ENCODE results near the gene ZDHHC6. TPM values are rescaled to one million over a fixed set of nuclear protein-coding genes. Genes with fewer than 3 reads are reported as not detected.
A peak's percentile ranks its signal among the peaks of the same experiment; 100 is the strongest.

Gene ZDHHC6
- total and polyA plus RNA-seq, 12 donors = 10.8 to 51.9 (median 27.8) TPM

DNA sequence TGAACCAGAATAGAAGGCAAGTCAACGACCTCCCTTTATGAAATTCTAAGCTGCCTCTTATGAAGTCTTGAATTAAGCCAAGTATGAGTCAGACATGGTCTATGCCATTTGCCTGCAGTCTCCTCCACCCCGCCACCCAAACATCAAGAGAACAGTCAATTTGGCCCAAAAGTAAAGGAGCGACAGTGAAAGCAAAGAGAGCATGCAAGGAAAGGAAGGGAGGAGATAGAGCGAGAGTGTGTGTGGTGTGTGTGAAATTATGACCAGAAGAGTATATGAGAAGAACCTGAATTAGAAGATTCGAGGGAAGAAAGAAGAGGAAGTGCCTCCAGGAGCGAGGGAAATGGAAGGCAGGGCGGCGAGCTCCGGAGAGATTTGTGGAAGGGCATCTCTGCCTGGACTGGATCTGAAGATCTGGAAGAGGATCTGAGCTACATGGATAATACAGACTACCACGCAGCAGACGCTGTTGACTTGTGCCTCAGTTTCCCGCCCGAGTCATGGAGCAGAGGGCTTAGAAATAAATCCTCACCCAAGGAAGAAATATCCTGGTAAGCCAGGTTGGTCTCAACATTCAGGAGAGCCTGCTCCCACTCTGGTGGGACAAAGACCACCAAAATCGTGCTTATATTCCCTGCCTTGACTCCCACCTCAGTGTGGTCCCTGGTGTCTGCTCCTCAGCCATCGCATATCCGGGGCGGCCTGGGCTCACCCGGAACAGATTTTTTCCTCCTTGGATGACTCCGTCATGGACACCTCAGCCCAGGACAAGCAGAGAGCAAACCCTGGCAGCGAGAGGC is 459 bp downstream of the ZDHHC6 start:
- DNase-seq = peak in 3 of 7 donors; percentile 10 to 27 (median 13)
- peak overlapping the region; percentile 64 to 94 (median 89) for H3K4me3 ChIP-seq
- no peak for TF ChIP-seq CTCF (IDR thresholded peaks at IDR 0.05)
- no peak for TF ChIP-seq POLR2A (IDR thresholded peaks at IDR 0.05)
- H3K4me1 ChIP-seq (replicated peaks in 1 of 2) = peaks cover 11 to 30% of the 10 kb centered on the region in 2 donors
- H3K9me3 ChIP-seq (replicated peaks in 1 of 3) = no peaks in the 10 kb centered on the region
- H3K27ac ChIP-seq = peak overlapping the region; percentile 55 to 92 (median 87)
- no peaks in the 10 kb centered on the region for H3K27me3 ChIP-seq
- 3 to 5% (median 4%) methylated on average over 19 to 20 of the region's 20 CpGs for WGBS, 4 donors
- intact Hi-C loops (cut with DNase I) = loop anchor here in 1 of 2 donors (10.0 kb wide), 1 partner anchor 301 kb away; no protein-coding TSS in a partner anchor
- H3K36me3 ChIP-seq (replicated peaks in 1 of 2) = peaks cover 0 to 12% of the 10 kb centered on the region in 2 donors

DNA sequence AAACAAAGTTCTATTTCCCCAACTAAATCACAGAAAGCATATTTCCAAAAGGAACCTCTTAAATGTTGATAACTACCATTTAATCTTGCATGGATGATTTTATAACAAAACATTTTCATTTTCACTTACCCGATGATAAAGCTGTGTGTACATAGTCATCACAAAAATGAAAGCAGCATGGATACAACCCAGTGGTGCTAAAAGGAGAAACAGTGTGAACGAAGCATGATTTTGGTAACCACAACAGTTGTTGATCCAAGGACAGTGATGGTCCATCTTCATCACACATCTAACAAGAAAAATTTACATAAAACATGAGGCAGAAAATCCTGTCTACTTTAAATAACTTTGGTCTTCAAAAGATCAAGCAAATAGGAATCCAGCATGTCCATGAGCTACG is 4.7 kb downstream of the ZDHHC6 start:
- DNase-seq = no peak
- 53 to 85% (median 69%) methylated on average over 3 of the region's 3 CpGs for WGBS, 4 donors
- TF ChIP-seq CTCF (IDR thresholded peaks at IDR 0.05) (no peak), POLR2A (IDR thresholded peaks at IDR 0.05) (no peak)
- peaks cover 5 to 14% of the 10 kb centered on the region in 2 donors for H3K4me1 ChIP-seq (replicated peaks in 1 of 2)
- no peak overlapping the region for H3K4me3 ChIP-seq
- H3K9me3 ChIP-seq (replicated peaks in 1 of 3) = no peaks in the 10 kb centered on the region
- H3K27me3 ChIP-seq = no peaks in the 10 kb centered on the region
- intact Hi-C loops (cut with DNase I) = loop anchor here in 1 of 2 donors (10.0 kb wide), 1 partner anchor 297 kb away; no protein-coding TSS in a partner anchor
- H3K27ac ChIP-seq = no peak overlapping the region
- peaks cover 0 to 26% of the 10 kb centered on the region in 2 donors for H3K36me3 ChIP-seq (replicated peaks in 1 of 2)

DNA sequence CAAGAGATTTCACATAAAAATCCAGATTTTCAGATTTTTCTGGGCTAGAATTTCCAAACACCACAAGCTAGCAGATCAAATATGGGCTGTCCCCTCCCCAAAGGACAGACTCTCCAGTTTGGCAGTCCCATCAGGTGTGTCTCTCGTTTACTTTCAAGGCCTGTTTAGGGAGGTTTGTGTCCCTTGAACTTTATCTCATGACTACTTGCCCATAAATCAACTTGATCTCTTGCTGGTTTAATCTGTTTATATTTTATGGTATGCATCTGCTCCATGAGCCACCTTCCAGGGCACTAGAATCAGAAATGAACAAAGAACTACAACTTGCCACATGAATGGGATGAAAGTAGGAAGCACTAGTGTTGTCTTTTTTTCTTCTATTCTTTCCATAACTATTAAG is 5.2 kb downstream of the ZDHHC6 start:
- Histone ChIP-seq H3K9me3 (replicated peaks in 1 of 3) (no peaks in the 10 kb centered on the region), H3K4me1 (replicated peaks in 1 of 2) (peaks cover 5 to 14% of the 10 kb centered on the region in 2 donors), H3K36me3 (replicated peaks in 1 of 2) (peaks cover 0 to 32% of the 10 kb centered on the region in 2 donors), H3K27ac (no peak overlapping the region), H3K4me3 (no peak overlapping the region), H3K27me3 (no peaks in the 10 kb centered on the region)
- no peak for TF ChIP-seq POLR2A (IDR thresholded peaks at IDR 0.05)
- TF ChIP-seq CTCF (IDR thresholded peaks at IDR 0.05) = no peak
- intact Hi-C loops (cut with DNase I) = loop anchor here in 1 of 2 donors (10.0 kb wide), 1 partner anchor 297 kb away; no protein-coding TSS in a partner anchor
- DNase-seq = no peak
- 38 to 65% (median 42%) methylated on average over 1 of the region's 1 CpG for WGBS, 4 donors

DNA sequence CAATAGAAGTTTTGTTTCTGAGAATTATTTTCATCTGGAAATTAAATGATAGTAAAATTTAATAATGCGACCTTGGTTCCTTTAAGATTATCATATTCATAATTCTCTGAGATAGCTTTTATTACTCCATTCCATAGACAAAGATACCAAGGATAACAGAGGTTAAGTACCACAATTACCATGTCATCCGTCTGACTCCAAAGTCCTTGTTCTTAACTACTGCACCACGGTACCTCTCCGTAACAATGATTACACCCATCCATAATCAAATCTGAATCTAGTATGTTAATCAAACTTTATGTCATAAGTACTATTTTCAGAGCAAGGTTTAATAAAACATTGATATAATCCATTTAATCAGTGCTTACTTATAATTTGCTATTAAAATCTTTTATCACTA is 8.4 kb downstream of the ZDHHC6 start:
- 88 to 97% (median 94%) methylated on average over 4 of the region's 4 CpGs for WGBS, 4 donors
- DNase-seq = no peak
- Histone ChIP-seq H3K4me3 (no peak overlapping the region), H3K9me3 (replicated peaks in 1 of 3) (no peaks in the 10 kb centered on the region), H3K4me1 (replicated peaks in 1 of 2) (no peaks in the 10 kb centered on the region), H3K27ac (no peak overlapping the region), H3K36me3 (replicated peaks in 1 of 2) (peaks cover 0 to 40% of the 10 kb centered on the region in 2 donors), H3K27me3 (no peaks in the 10 kb centered on the region)
- no peak for TF ChIP-seq CTCF (IDR thresholded peaks at IDR 0.05)
- no peak for TF ChIP-seq POLR2A (IDR thresholded peaks at IDR 0.05)
- intact Hi-C loops (cut with DNase I) = no loop called here
